ENCODE results near the gene PTPN14. TPM values are rescaled to one million over a fixed set of nuclear protein-coding genes. Genes with fewer than 3 reads are reported as not detected.

The PTPN14 gene
- total and polyA plus RNA-seq, 2 of the 8 experiments (the other 6 are each of a cell fraction or from before 2014, with no cell fraction given): 14.4 to 93.6 TPM

DNA sequence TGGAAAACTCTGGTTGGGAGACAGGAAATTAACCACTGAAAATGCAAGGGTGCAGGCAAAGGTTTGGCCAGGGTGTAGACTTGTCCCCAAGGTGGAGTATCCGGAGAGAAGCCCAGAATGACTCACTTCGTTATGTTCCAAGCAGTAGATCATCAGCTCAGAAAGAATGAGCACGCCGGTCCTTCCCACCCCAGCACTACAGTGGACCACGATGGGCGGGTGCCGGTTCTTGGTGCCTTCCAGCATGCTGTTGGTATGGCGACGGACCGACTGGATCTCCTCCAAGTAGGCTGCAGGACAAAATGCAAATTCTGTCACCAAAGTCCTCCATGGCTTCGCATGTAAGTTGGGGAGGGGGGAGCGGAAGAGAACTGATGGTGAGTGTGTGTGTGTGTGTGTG, 187.0 kb downstream of the PTPN14 start:
- no peak overlapping the region for H3K9ac ChIP-seq (replicated peaks in 1 of 4; ENCODE audit: extremely low read depth in 1 of 4, low read depth in 3 of 4, low read length in 3 of 4)
- no peak overlapping the region for H2BK120ac ChIP-seq (replicated peaks; ENCODE audit: low read depth, low read length)
- WGBS, 2 experiments (ENCODE audit: extremely low coverage in 1 of 2, insufficient coverage in 1 of 2, insufficient read length in 1 of 2, insufficient replicate concordance in 2 of 2, low coverage in 1 of 2, low lambda C conversion rate in 2 of 2, missing lambda C conversion rate in 1 of 2): 95% methylated on average over 12 of the region's 12 CpGs; no CpG with 5 or more reads in 1 of the 2 experiments
- no peak overlapping the region for H3K4me2 ChIP-seq (ENCODE audit: insufficient read depth in 1 of 2, low read depth in 2 of 2, low read length in 2 of 2)
- H3K9me3 ChIP-seq (ENCODE audit: insufficient read depth in 2 of 2, low read depth in 1 of 2, low read length in 1 of 2): no peaks in the 10 kb centered on the region
- TF ChIP-seq EGR1 (IDR thresholded peaks at IDR 0.05; ENCODE audit: borderline replicate concordance, low read depth, low read length) (no peak), NANOG (IDR thresholded peaks at IDR 0.05; ENCODE audit: insufficient read depth, low read depth, low read length, poor library complexity, severe bottlenecking) (no peak), KDM4A (IDR thresholded peaks at IDR 0.05; ENCODE audit: low read depth, low read length, severe bottlenecking) (no peak), FOSL1 (IDR thresholded peaks at IDR 0.05; ENCODE audit: insufficient read depth, low read depth, low read length) (no peak)
- H3K79me2 ChIP-seq (ENCODE audit: control insufficient read depth in 1 of 2, insufficient read depth in 2 of 2, low read length in 2 of 2): no peaks in the 10 kb centered on the region
- no peak overlapping the region for H2BK20ac ChIP-seq (ENCODE audit: low read length)
- no peak overlapping the region for H4K8ac ChIP-seq (ENCODE audit: extremely low read depth, insufficient read depth, low read length)
- ChIA-PET CTCF (ENCODE audit: partially characterized antibody) (no interaction called here), POLR2A (ENCODE audit: partially characterized antibody) (no interaction called here)
- no peak overlapping the region for H3K56ac ChIP-seq (replicated peaks; ENCODE audit: insufficient read length, low read depth, low read length)
- H2AK5ac ChIP-seq (ENCODE audit: low read depth, low read length): no peak overlapping the region
- no peak overlapping the region for H3K14ac ChIP-seq (ENCODE audit: insufficient read length)
- no peak overlapping the region for H3K4ac ChIP-seq (replicated peaks; ENCODE audit: insufficient read length, low read depth, low read length)
- no peaks in the 10 kb centered on the region; the same call in 1 of the 2 replicates for H3K79me1 ChIP-seq (ENCODE audit: low read depth, low read length)
- H2BK12ac ChIP-seq (ENCODE audit: low read depth, low read length): no peak overlapping the region
- H3K23ac ChIP-seq (ENCODE audit: insufficient read length): no peak overlapping the region
- no peak overlapping the region for H3K27ac ChIP-seq (ENCODE audit: low read depth, low read length)
- DNase-seq (ENCODE audit: low read depth in 1 of 2, low spot score in 2 of 2) (no peak), FAIRE-seq (no peak)
- H4K20me1 ChIP-seq (replicated peaks in 1 of 2; ENCODE audit: control insufficient read depth in 1 of 2, insufficient read depth in 2 of 2, low read length in 2 of 2): no peaks in the 10 kb centered on the region
- H3K4me3 ChIP-seq (ENCODE audit: extremely low read depth in 1 of 4, insufficient read depth in 2 of 4, low read depth in 3 of 4, low read length in 4 of 4): no peak overlapping the region
- no peak overlapping the region for H3K18ac ChIP-seq (ENCODE audit: extremely low read depth, low read length)
- no peak overlapping the region for H2AFZ ChIP-seq (ENCODE audit: low read length)
- no peak overlapping the region for H2BK5ac ChIP-seq (ENCODE audit: low read depth, low read length)
- no peak overlapping the region for H4K91ac ChIP-seq (replicated peaks; ENCODE audit: insufficient read length, low read length)
- H2BK15ac ChIP-seq (ENCODE audit: low read length): no peak overlapping the region
- H3K23me2 ChIP-seq (ENCODE audit: low read depth, low read length): peaks cover 2% of the 10 kb centered on the region; the same call in 1 of the 2 replicates
- H3K4me1 ChIP-seq (replicated peaks in 1 of 4; ENCODE audit: control insufficient read depth in 3 of 4, insufficient read depth in 4 of 4, low read length in 3 of 4): no peaks in the 10 kb centered on the region
- H4K5ac ChIP-seq (ENCODE audit: insufficient read length, low read depth, low read length): no peak overlapping the region
- H3K27me3 ChIP-seq (replicated peaks in 1 of 4; ENCODE audit: control insufficient read depth in 3 of 4, extremely low read depth in 1 of 4, insufficient read depth in 3 of 4, low read length in 3 of 4): no peaks in the 10 kb centered on the region
- H3K36me3 ChIP-seq (ENCODE audit: control insufficient read depth in 2 of 4, insufficient read depth in 4 of 4, low read length in 3 of 4): peaks cover 2 to 67% (median 18%) of the 10 kb centered on the region in 4 experiments; a peak in 7 of 8 replicates
